Progenitor cell of endocrine pancreas (in vitro differentiated cells): ENCODE results near the gene SERPINI1. TPM values are rescaled to one million over a fixed set of nuclear protein-coding genes. Genes with fewer than 3 reads are reported as not detected.

Experiments
- DNase-seq: peaks from one replicate; pipeline ENCODE4 v3.0.0; 2021; ENCODE audit warnings: low spot score; ENCODE audit not compliant: unreplicated experiment
- H3K27ac Mint-ChIP-seq: 2 replicates; pipeline ENCODE4 v1.8.0; 2021; ENCODE audit warnings: mild to moderate bottlenecking, moderate library complexity, mixed read lengths
- H3K27me3 Mint-ChIP-seq: 2 replicates; pipeline ENCODE4 v1.8.0; 2021; ENCODE audit warnings: mixed read lengths
- H3K36me3 Mint-ChIP-seq: 2 replicates; pipeline ENCODE4 v1.8.0; 2022; ENCODE audit warnings: mixed read lengths; ENCODE audit not compliant: insufficient read depth
- H3K4me1 Mint-ChIP-seq: 2 replicates; pipeline ENCODE4 v1.8.0; 2021; ENCODE audit warnings: low read depth, mixed read lengths
- H3K4me3 Mint-ChIP-seq: 2 replicates; pipeline ENCODE4 v1.8.0; 2021; ENCODE audit warnings: low read depth, mild to moderate bottlenecking, moderate library complexity, mixed read lengths
- H3K9me3 Mint-ChIP-seq: 2 replicates; pipeline ENCODE4 v1.8.0; 2021; ENCODE audit warnings: low read depth, mixed read lengths
- total RNA-seq: library from RNA; stranded (reverse); gene quantifications from 2 replicates; pipeline ENCODE4 v1.2.1, GENCODE V29; 2021
- TF ChIP-seq, protein P1 (sequence below): fragments of 200-600 bp; sonication (generic); IDR thresholded peaks from one replicate; pipeline ENCODE4 v1.5.0; 2021; ENCODE audit warnings: antibody characterized with exemption, mild to moderate bottlenecking; ENCODE audit not compliant: unreplicated experiment

SERPINI1 gene
- total RNA-seq, 1 donor from 2014 or later, result 10.7 TPM

DNA sequence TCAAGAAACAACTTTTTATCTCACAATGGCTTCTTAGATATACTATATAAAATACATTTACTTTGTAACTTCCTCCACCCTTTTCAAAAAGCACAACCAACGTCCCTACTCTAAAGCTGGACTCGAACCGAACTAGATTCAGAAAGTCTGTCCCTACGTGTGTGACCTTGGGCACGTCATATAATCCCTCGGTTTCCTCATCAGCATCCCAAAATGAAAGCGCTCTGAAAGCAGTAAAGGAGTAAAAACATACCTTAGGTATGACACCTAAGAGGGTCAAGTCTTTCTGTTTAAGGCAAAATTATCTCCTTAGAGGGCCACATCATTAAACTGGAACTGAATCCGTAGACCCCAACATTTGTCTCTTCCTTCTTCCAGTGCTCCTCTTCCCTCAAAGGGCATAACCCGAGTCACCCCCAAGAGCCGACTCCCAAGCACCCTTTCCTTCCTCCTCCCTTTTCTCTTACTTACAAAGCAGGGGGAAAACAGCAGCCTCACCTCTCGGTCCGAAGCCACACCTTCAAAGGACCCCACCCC, 1.5 kb upstream of the SERPINI1 start:
- Mint-ChIP-seq H3K9me3 (no peaks in the 10 kb centered on the region), H3K36me3 (no peaks in the 10 kb centered on the region), H3K27ac (no peak overlapping the region), H3K27me3 (no peaks in the 10 kb centered on the region), H3K4me3 (no peak overlapping the region), H3K4me1 (peaks cover 20% of the 10 kb centered on the region)
- DNase-seq, result no peak
- TF ChIP-seq, protein P1, sequence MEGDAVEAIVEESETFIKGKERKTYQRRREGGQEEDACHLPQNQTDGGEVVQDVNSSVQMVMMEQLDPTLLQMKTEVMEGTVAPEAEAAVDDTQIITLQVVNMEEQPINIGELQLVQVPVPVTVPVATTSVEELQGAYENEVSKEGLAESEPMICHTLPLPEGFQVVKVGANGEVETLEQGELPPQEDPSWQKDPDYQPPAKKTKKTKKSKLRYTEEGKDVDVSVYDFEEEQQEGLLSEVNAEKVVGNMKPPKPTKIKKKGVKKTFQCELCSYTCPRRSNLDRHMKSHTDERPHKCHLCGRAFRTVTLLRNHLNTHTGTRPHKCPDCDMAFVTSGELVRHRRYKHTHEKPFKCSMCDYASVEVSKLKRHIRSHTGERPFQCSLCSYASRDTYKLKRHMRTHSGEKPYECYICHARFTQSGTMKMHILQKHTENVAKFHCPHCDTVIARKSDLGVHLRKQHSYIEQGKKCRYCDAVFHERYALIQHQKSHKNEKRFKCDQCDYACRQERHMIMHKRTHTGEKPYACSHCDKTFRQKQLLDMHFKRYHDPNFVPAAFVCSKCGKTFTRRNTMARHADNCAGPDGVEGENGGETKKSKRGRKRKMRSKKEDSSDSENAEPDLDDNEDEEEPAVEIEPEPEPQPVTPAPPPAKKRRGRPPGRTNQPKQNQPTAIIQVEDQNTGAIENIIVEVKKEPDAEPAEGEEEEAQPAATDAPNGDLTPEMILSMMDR, result no peak

DNA sequence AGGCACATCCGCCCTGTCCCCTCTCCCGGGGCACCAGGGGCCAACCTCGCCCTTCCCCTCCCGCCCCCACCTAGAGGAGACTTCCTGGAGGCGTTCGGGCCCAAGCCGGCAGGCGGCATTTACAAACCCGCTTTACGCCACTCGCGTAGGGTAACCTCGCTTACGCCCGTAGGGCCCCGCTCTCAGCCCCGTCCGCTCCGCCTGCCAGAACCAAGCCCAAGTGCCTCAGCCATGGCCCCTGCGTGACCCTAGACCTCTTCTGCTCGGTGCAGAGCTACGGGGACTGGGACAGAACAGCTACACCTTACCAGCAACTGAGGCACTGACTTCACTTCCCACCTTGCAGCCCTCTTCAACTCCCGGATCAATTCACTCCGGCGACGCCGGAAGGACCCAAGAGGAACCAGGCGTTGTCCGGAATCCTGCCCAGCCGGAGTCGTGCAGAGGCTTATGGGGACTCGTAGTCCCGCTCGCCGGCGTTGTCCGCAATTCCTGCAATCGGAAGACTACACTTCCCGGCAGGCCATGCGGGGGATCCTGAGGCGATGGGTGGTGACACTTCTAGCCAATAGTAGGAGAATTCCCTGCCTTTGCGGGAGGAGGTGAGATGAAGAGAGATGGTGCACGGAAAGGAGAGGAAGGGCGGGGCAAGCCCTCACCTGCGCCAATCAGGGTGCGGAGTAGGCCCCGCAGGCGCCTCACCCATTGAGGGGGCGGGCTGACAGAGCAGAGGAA, 856 bp upstream of the SERPINI1 start, which contains the start of gene PDCD10:
PDCD10 (minus strand) TSS at position 395 of the 735 bp plus-strand sequence. CDS start 14,735 bp downstream, outside the sequence.
- H3K27ac Mint-ChIP-seq, result no peak within 1 kb of the TSS
- H3K36me3 Mint-ChIP-seq, result no peaks in the 10 kb centered on the region
- H3K9me3 Mint-ChIP-seq, result no peaks in the 10 kb centered on the region
- H3K27me3 Mint-ChIP-seq, result no peaks in the 10 kb centered on the region
- H3K4me1 Mint-ChIP-seq, result peaks cover 22% of the 10 kb centered on the region
- no peak within 1 kb of the TSS for H3K4me3 Mint-ChIP-seq
- peak; percentile 95 for DNase-seq
- TF ChIP-seq, protein P1, result peak; percentile 13

DNA sequence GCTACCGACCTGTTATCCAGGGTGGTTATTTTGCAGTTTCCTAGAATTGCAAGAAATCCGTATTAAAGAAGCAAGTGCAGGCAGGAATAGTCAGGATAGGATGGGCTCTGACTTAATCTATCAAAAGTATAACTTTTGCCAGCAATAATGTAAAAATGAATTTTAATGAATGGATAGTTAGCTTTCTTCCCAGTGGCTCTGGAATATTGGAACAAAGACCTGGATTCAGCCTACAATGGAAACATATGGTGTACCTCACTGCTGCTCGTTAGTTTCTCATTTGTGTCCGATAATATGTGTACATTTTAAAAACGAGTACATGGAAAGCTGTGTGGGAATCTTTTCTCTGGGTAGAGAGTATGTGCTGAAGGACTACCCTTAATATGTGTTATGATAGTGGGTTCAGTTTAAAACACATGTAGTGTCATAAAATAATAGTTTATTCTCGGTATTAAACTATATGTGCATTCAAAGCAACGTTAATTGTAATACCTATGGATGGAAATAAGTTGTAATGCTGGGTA, 805 bp downstream of the SERPINI1 start:
- DNase-seq, result no peak
- Mint-ChIP-seq H3K4me3 (no peak overlapping the region), H3K27ac (peak overlapping the region; percentile 34), H3K27me3 (no peaks in the 10 kb centered on the region), H3K4me1 (peaks cover 30% of the 10 kb centered on the region), H3K9me3 (no peaks in the 10 kb centered on the region), H3K36me3 (no peaks in the 10 kb centered on the region)
- TF ChIP-seq, protein P1, result no peak

DNA sequence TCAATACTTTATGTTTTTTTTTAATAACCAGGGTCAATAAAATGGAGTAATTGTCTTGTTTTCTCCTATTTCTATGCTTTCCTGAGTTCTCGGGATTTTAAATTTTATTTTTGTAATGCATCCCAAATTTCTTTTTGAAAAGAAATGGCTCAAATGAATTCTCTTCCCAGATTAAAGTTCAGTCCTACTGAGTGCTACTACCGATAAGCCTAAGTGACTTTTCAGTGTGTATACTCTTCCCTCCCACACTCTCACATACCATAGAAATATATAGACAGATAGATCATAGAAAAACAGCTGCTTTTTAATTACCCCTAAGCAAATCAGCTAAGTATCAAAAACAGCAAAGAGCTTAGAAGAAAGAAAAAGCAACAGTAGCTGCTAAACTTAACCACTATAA, 1.5 kb downstream of the SERPINI1 start:
- TF ChIP-seq, protein P1, result no peak
- Mint-ChIP-seq H3K9me3 (no peaks in the 10 kb centered on the region), H3K4me3 (peak overlapping the region; percentile 18)

DNA sequence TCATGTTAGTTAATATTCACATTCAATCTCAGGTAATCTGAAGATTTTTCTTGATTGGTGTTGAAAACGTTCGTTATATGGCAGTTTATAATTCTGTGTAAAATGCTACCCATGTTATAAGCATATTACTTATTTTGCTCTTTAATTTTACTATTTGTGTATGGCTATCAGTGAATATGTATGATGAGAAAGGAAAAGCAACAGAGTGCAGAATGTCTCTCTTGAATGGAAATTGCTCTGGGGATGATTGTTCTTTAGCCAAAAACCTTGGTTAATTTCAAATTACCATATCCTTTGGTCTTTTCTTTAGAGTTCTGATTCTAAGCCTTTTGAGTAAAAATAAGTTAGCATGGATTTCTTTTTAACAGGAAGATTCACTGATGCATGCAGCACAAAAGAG, 2.5 kb downstream of the SERPINI1 start:
- Mint-ChIP-seq H3K36me3 (no peaks in the 10 kb centered on the region), H3K4me1 (peaks cover 16% of the 10 kb centered on the region), H3K27ac (no peak overlapping the region), H3K27me3 (no peaks in the 10 kb centered on the region), H3K4me3 (no peak overlapping the region), H3K9me3 (no peaks in the 10 kb centered on the region)
- TF ChIP-seq, protein P1, result no peak
- DNase-seq, result no peak

More for the DNA sequence above, 1.5 kb downstream of the SERPINI1 start:
- Mint-ChIP-seq H3K4me1 (peaks cover 25% of the 10 kb centered on the region), H3K36me3 (no peaks in the 10 kb centered on the region), H3K27ac (no peak overlapping the region), H3K27me3 (no peaks in the 10 kb centered on the region)
- no peak for DNase-seq
